Measurements from ENCODE around the gene CASP2.

The CASP2 gene

GRCh38 chr7:143299840-143300239, 11.7 kb downstream of the CASP2 start:
- no peak for DNase-seq

DNA sequence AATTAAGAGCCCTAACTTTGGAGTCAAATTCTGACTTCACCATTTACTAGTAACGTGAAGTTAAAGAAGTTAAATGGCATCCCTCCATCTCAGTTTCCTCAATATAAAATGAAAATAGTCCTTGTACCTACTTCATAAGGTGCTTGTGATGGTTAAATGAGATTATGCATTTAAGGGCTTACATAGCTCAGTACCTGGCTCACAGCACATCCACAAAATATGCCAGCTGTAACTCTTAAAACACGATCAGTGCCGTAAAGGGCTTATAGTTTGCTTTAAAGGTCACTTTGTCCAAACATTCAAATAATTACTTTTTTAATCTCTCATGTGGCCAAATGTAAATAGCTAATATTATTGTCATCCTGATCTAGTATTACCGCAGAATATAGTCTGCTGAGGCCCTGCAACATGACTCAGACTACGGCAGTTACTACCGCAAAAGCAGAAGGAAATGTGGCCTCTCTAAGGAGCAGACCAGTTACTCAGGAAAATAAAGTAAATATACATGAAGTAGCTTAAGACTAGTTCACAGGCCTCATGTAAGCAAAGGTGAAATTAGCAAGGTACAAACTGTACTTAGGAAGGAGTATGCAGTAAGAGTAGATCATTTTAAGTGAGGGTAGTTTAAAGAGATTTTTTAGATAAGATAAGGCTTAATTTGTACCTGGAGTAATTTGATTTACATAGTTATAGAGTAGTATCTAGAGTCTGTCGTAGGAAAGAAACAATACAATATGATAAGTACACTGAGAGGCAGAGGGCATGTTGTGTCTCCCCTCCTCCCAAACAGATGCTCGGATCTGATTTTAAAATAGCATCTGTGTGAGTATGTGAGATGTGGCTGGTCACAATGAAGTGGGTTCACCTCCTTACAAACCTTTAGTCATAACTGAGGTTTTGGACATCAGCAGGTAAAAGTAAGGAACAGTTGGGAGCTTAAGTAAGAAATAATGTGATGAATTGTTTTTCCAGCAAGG, 13.1 kb downstream of the CASP2 start:
- no peak for DNase-seq

DNA sequence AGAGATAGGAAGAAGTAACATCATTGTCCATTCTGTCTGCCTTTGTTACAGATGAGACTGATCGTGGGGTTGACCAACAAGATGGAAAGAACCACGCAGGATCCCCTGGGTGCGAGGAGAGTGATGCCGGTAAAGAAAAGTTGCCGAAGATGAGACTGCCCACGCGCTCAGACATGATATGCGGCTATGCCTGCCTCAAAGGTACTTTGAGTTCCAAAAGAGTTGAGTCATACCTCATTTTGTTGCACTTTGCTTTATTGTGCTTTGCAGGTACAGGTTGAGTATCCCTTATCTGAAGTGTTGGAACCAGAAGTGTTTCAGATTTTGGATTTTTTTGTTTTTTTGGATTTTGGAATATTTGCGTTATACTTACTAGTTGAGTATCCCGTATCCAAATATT, 15.6 kb downstream of the CASP2 start:
- DNase-seq, result no peak

DNA sequence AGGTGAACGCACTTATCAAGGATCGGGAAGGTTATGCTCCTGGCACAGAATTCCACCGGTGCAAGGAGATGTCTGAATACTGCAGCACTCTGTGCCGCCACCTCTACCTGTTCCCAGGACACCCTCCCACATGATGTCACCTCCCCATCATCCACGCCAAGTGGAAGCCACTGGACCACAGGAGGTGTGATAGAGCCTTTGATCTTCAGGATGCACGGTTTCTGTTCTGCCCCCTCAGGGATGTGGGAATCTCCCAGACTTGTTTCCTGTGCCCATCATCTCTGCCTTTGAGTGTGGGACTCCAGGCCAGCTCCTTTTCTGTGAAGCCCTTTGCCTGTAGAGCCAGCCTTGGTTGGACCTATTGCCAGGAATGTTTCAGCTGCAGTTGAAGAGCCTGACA, 16.8 kb downstream of the CASP2 start:
- no peak for DNase-seq

DNA sequence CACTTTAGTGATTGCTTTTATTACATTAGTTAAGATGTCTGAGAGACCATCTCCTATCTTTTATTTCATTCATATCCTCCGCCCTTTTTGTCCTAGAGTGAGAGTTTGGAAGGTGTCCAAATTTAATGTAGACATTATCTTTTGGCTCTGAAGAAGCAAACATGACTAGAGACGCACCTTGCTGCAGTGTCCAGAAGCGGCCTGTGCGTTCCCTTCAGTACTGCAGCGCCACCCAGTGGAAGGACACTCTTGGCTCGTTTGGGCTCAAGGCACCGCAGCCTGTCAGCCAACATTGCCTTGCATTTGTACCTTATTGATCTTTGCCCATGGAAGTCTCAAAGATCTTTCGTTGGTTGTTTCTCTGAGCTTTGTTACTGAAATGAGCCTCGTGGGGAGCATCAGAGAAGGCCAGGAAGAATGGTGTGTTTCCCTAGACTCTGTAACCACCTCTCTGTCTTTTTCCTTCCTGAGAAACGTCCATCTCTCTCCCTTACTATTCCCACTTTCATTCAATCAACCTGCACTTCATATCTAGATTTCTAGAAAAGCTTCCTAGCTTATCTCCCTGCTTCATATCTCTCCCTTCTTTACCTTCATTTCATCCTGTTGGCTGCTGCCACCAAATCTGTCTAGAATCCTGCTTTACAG, 17.4 kb downstream of the CASP2 start:
- DNase-seq, result no peak

DNA sequence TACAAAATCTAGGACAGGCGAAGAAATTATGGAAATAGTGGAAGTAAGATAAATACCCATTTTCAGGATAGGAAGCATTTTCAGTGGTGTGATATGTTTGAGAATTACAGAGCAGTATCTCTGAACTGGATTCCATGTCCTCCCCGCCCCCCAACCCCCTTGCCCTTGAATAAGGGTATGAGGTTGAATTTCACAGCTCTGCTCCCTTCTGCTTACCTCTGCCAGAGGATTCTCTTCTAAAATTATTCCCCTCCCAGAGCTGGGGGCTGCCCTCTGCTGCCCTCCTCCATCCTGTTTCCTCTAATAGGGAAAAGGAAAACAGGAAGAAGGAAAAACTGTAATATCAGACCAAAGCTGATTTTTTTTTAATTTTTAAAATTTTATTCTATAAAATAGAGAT, 20.5 kb downstream of the CASP2 start:
- no peak for DNase-seq

DNA sequence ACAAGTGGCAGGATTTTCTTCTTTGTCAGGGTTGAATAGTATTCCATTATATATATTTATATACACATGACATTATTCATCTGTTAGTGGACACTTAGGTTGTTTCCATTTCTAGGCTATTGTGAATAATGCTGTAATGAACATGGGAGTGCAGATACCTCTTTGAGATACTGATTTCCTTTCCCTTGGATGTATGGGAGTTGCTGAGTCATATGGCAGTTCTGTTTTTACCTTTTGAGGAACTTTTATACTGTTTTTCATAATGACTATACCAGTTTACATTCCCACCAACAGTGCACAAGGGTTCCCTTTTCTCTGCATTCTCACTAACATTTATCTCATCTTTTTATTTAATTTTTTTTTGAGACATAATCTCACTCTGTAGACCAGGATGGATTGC, 26.0 kb downstream of the CASP2 start:
- DNase-seq, result no peak

DNA sequence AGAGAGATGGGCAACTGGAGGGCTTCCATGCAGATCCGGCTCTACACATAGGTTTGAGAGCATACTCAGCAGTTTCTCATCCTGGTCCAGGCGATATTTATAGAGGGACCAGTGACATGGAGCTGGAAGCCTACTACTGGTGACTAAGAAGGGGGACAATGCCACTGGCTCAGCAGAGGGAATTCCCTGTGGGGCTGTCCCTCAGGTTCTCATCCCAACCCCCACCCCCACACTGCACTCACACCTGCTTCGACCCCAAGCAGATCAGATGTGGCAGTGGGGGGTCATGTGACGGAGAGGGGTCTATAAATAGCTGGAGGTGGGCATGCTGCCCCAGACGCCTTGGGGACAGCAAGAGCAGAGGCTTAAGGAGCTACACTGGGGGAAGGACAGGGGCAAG, 27.6 kb downstream of the CASP2 start, which contains the start of gene CLCN1:
TSS of gene CLCN1 (plus strand) at position 336 of the 400 bp plus-strand sequence. CDS start 102 bp downstream, outside the sequence.
- DNase-seq, result no peak

DNA sequence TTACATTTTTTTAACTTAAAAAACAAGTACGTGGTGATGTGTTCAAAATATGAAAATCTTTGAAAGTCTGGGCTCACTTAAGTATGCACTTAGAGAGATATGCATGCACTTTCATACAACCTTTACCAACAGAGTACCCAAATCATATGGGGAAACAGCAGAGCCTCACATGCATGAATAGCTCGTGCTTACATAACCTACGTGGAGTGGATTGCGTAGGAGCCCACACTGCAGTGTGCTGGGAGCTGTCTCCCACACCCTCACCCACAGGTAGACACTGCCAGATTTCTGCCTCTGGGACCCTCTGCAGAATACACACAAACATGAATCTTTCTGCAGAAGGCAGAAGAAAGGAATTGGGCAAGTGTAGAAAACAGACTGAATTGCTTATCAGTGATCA, 28.3 kb downstream of the CASP2 start:
- no peak for DNase-seq

DNA sequence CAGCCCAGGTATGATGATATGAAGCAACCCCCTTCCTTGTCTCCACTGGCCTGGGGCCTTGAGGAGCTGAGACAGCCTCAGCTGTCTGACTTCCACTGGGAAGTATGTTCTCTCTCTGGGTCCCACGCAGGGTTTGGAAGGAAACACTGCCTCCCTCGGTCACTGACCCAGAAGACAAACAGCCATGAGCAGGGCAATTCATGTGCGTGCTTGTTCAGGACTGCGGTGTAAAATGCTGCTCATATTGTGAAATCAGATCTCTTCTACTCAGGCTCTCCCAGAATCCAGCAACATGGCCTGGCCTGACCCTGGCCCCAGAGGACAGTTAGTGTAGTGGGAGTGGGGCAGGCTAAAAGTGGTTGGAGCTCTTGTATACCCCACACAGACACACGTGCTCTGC, 30.5 kb downstream of the CASP2 start:
- DNase-seq, result no peak

DNA sequence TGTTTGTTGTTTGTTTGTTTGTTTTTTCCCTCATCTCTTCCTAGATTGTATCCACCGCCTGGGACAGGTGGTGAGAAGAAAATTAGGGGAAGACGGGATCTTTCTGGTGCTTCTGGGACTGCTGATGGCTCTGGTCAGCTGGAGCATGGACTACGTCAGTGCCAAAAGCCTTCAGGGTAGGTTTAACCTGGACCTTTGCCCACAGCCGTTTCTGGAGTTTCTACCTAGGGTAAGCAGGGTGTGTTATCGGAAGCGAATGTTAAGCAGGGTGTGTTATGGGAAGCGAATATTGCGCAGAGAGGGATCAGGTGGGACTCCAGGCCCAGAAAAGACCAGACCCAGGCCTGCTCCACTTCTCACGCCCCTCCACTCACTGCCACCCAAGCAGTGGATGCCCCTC, 32.5 kb downstream of the CASP2 start:
- no peak for DNase-seq

DNA sequence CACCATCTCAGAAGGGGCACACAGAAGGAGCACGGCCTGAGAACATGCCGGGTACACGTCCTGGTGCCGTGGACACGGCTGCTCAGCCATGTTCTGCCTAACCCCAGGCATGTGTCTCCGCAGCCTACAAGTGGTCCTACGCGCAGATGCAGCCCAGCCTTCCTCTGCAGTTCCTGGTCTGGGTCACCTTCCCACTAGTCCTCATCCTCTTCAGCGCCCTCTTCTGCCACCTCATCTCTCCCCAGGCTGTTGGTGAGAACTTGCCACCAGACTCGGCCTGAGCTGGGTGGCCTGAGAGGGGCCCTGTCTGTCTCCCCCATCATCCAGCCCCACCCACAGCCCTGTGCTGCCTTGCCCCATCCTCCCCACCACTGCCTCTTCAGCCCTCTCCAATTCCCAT, 33.1 kb downstream of the CASP2 start:
- no peak for DNase-seq

GRCh38 chr7:143321734-143322133, 33.6 kb downstream of the CASP2 start:
- no peak for DNase-seq

DNA sequence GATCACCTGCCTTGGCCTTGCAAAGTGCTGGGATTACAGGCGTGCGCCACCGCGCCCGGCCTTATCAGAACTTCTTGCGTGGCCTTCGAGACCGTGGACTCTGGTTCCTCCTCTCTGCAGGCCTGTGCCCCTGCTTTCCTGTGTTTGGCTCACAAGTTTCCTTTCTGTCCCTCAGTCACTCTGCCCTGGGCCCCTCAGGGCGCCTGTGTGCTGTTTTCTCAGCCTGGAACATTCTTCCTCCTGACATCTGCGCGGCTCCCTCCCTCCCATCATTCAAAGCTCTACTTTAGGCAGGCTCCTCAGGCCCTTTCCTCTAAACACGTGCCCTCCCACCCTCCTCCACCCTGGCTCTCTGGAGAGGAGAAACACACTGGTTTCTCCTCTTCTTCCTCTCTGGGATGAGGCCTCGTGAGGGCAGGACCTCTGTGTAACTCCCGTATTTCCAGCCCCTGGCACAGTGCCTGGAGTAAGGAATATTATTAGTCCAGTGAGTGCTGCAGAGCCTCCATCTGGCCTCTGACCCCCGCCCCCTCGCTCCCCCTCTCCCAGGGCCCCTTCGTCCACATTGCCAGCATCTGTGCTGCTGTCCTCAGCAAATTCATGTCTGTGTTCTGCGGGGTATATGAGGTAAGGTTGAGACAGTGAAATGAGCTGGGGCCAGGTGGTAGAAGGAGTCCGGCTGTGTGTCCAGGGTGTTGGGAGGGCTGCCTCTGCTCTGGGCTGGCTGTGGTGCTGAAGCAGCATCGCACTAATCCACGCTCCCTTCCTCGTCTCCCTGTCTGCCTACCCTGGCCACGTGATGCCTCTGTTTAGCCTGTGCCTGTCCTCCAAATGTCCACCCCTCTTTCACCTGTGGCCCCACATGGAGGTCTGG, 34.8 kb downstream of the CASP2 start:
- no peak for DNase-seq

DNA sequence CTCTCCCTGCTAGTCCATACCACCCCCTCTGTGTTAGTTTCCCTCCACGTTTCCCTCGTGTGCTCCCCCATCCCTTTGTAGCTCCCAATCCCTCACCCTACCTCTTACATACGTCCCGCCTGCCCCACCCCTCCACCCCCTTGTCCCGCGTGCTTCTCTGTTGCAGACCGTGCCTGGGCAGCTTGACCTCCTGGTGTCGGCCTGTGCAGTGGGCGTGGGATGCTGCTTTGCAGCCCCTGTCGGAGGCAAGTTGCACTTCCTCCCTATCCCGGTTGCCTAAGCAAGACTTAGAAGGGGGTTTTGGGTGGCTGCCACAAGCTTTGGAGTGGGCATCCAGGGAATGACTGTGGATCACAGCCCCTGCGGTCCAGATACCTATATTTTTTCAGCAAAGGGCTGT, 35.5 kb downstream of the CASP2 start:
- no peak for DNase-seq

- DNase-seq, result no peak
Observed at GRCh38 chr7:143325240-143325639, 37.1 kb downstream of the CASP2 start.

- DNase-seq, result no peak
Observed at GRCh38 chr7:143327903-143328302, 39.8 kb downstream of the CASP2 start.

DNA sequence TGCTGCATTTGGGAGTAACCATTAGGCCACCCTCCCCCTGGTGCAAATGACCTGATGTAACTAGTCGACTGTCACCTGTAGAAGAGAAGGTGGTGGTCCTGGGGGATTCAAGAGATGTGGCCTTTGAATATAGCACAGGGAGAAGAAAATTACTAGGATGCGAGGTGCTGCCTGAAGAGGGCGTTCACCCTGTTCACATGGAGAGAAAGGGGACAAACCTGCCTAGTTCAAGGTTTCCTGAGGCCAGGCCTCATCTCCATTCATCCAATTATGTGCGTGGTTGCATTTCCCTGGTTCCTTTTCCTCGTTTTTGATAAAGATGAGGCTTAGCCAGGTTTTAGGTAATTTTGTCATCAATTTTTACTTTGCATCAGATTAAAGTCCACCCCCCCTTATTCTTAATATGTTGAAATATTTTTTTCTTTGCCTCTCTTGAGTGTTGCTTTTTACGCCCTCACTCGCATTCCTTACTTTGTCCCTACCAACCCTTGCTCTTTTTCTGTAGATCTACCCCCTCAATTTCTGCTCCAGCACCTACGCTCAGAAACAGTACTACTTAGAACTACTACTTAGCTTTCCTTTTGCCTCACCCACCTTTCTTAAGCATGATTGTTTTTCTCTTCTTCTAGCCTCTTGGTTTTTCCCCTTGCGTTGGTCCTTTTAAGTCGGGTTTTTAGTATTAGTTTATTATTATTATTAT, 41.5 kb downstream of the CASP2 start:
- DNase-seq, result no peak

DNA sequence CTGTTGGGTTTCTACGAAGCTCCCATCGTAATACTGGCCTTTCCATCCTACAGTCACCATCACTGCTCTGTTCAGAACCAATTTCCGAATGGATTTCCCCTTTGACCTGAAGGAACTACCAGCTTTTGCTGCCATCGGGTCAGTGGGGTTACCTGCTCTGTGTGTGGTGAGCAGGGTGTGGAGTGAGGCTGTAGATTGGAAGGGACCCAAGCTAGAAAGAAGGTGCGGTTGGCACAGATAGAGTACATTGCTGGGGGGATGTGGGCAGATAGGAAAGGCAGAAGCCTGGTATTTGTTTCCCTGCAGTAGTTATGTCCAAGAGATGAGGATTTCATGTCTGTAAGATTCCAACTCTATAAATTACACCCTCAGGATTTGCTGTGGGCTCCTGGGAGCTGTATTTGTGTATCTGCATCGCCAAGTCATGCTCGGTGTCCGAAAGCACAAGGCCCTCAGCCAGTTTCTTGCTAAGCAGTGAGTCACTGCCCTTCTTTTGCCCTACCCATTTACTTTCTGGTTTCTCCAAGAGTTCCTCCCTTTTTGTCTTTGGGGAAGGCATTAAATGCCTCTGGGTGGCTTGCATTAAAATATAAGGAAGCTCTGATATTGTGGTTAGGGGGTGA, 43.1 kb downstream of the CASP2 start:
- no peak for DNase-seq

GRCh38 chr7:143334244-143334643, 46.1 kb downstream of the CASP2 start:
- no peak for DNase-seq

DNA sequence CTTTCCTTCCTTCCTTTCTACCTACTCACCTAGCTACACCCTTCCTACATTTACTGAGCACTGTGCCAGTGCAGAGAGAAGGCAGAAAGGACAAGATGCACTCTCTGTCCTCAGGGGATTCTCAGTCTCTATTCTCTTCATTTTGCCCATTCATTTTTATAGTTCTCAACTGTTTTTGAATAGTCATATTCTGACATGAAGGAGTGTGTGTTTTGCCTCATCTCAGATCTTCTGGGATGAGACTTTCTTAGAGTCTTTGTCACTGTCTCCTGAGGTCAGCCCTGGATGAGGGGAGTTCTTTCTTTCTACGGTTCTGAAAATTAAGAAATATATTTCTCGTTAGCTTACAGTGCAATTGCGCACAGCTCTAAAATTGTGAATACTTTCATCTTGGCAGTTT, 49.1 kb downstream of the CASP2 start:
- DNase-seq, result no peak

GRCh38 chr7:143341842-143342241, 53.7 kb downstream of the CASP2 start:
- DNase-seq, result no peak

Data from NCI-H2081 treated with DMSO at 0.1 percent for 48 hours (cell line).